ENCODE measurements around the gene SPRYD7. TPM values are rescaled to one million over a fixed set of nuclear protein-coding genes. Genes with fewer than 3 reads are reported as not detected.

SPRYD7 gene
- polyA plus RNA-seq, 1 of the 3 experiments (the other 2 are of a cell fraction), result 8.6 TPM

DNA sequence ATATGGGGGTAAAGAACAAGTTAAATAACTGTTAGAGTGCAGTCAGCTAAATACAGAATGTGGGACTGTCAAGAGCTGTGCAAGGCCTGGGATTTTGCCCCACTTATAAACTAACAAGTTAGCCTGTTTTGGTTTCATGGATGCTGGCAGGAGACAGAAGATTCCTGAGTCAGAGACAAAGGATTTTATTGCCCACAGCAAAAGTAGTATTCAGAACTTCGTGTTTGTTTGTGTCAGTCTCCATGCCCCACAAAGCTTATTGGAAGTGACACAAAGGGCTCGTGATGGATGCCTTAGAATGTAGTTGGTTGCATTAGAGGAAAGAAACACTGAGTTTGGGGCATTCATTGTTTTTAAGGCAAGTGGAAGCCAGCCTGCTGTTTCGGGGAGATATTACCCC lies 22.2 kb upstream of the SPRYD7 start:
- POLR2A ChIA-PET, result no interaction called here
- TF ChIP-seq, protein P1, sequence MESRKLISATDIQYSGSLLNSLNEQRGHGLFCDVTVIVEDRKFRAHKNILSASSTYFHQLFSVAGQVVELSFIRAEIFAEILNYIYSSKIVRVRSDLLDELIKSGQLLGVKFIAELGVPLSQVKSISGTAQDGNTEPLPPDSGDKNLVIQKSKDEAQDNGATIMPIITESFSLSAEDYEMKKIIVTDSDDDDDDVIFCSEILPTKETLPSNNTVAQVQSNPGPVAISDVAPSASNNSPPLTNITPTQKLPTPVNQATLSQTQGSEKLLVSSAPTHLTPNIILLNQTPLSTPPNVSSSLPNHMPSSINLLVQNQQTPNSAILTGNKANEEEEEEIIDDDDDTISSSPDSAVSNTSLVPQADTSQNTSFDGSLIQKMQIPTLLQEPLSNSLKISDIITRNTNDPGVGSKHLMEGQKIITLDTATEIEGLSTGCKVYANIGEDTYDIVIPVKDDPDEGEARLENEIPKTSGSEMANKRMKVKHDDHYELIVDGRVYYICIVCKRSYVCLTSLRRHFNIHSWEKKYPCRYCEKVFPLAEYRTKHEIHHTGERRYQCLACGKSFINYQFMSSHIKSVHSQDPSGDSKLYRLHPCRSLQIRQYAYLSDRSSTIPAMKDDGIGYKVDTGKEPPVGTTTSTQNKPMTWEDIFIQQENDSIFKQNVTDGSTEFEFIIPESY (IDR thresholded peaks at IDR 0.05; ENCODE audit: borderline replicate concordance, low read depth), result no peak
- TF ChIP-seq, protein P2, sequence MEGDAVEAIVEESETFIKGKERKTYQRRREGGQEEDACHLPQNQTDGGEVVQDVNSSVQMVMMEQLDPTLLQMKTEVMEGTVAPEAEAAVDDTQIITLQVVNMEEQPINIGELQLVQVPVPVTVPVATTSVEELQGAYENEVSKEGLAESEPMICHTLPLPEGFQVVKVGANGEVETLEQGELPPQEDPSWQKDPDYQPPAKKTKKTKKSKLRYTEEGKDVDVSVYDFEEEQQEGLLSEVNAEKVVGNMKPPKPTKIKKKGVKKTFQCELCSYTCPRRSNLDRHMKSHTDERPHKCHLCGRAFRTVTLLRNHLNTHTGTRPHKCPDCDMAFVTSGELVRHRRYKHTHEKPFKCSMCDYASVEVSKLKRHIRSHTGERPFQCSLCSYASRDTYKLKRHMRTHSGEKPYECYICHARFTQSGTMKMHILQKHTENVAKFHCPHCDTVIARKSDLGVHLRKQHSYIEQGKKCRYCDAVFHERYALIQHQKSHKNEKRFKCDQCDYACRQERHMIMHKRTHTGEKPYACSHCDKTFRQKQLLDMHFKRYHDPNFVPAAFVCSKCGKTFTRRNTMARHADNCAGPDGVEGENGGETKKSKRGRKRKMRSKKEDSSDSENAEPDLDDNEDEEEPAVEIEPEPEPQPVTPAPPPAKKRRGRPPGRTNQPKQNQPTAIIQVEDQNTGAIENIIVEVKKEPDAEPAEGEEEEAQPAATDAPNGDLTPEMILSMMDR (IDR thresholded peaks at IDR 0.05), result no peak
- TF ChIP-seq ELF1 (IDR thresholded peaks at IDR 0.05) (no peak), SIN3A (IDR thresholded peaks at IDR 0.05; ENCODE audit: borderline replicate concordance, low read depth, low read length) (no peak), POLR2AphosphoS5 (IDR thresholded peaks at IDR 0.05; ENCODE audit: low read depth, low read length) (no peak), IRF3 (IDR thresholded peaks at IDR 0.05; ENCODE audit: low read depth, low read length) (no peak), EP300 (IDR thresholded peaks at IDR 0.05; ENCODE audit: borderline replicate concordance in 1 of 2, low read depth in 1 of 2, low read length in 1 of 2) (no peak), FOXJ3 (CRISPR knock-in tag; IDR thresholded peaks at IDR 0.05) (no peak), YY1 (IDR thresholded peaks at IDR 0.05; ENCODE audit: low read depth) (no peak), CHD2 (IDR thresholded peaks at IDR 0.05; ENCODE audit: low read length, partially characterized antibody) (no peak), TEAD4 (IDR thresholded peaks at IDR 0.05; ENCODE audit: borderline replicate concordance, insufficient read depth) (no peak), RFX5 (IDR thresholded peaks at IDR 0.05; ENCODE audit: low read length) (no peak), SMC3 (IDR thresholded peaks at IDR 0.05; ENCODE audit: low read depth, low read length) (no peak), GATA2 (CRISPR knock-in tag; IDR thresholded peaks at IDR 0.05) (no peak)
- TF ChIP-seq, protein P3, sequence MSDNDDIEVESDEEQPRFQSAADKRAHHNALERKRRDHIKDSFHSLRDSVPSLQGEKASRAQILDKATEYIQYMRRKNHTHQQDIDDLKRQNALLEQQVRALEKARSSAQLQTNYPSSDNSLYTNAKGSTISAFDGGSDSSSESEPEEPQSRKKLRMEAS (IDR thresholded peaks at IDR 0.05; ENCODE audit: low read depth), result no peak
- Histone ChIP-seq H3K4me3 (ENCODE audit: low read depth in 2 of 2, low read length in 1 of 2) (no peak overlapping the region), H3F3A (replicated peaks; ENCODE audit: insufficient read depth) (no peaks in the 10 kb centered on the region), H3K27ac (ENCODE audit: low read depth in 2 of 2, low read length in 1 of 2) (no peak overlapping the region), H3K4me1 (ENCODE audit: control insufficient read depth in 1 of 2, insufficient read depth in 2 of 2, low read depth in 1 of 2, low read length in 1 of 2) (no peaks in the 10 kb centered on the region), H3K27me3 (ENCODE audit: insufficient read depth) (no peaks in the 10 kb centered on the region), H3K9me2 (no peaks in the 10 kb centered on the region; the same call in 1 of the 2 replicates), H3K4me2 (no peak overlapping the region), H4K20me1 (ENCODE audit: insufficient read depth) (no peaks in the 10 kb centered on the region), H3K36me3 (replicated peaks in 1 of 2; ENCODE audit: control insufficient read depth in 1 of 2, insufficient read depth in 2 of 2, low read length in 1 of 2) (peaks cover 0 to 33% of the 10 kb centered on the region in 2 experiments), H3K9me3 (peaks cover 14% of the 10 kb centered on the region), H2AFZ (ENCODE audit: low read depth) (no peak overlapping the region), H3K9ac (no peak overlapping the region), H3K79me2 (ENCODE audit: insufficient read depth) (no peaks in the 10 kb centered on the region)
- WGBS (ENCODE audit: low lambda C conversion rate), result 82% methylated on average over 3 of the region's 3 CpGs
- CTCF ChIA-PET, result interaction anchor here (1.3 to 4.9 kb wide), 3 partner anchors 8 to 22 kb away, joined by 3 to 17 read pairs (median 4); partner anchors contain the start of gene SPRYD7
- DNase-seq, result no peak

All from SK-N-SH (cell line).